ACHN (cell line): ENCODE results near the gene ASAP3.
A peak's percentile ranks its signal among the peaks of the same experiment; 100 is the strongest.
"Not testable (repeated sequence)": the region's sequence is repeated elsewhere in the genome, so short reads cannot be mapped to it uniquely, and the experiment has no call there.

Experiments used
- DNase-seq: peaks from one replicate; pipeline ENCODE4 v3.0.0-alpha.2; 2015
- in situ Hi-C: cut with HindIII; loops from 2 replicates; pipeline ENCODE4 v1.10.0; 2017; ENCODE audit warnings: low sequenced_read_pairs, low pct_ligation_motif_present, low pct_unique_long_range_greater_than_20kb

Gene ASAP3

DNA sequence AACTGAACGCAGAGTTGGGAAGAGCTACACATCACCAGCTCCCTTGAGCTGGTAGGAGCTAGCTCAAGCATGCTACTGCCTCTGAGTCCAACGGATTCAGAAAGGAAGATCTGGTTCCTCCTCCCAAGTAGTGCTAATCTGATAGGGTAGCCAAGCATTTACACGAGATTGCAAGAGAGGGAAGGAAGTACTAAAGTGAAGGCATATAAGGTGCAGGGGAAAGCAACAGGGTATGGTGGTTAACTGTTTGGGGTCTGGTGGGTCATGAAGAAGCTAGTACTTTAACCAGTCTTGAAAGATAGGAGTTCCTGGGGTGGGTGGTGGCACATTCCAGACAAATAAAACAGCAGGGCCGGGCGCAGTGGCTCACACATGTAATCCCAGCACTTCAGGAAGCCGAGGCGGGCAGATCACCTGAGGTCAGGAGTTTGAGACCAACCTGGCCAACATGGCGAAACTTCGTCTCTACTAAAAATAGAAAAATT lies 94.1 kb downstream of the ASAP3 start:
- in situ Hi-C loops: no loop called here
- DNase-seq: no peak

DNA sequence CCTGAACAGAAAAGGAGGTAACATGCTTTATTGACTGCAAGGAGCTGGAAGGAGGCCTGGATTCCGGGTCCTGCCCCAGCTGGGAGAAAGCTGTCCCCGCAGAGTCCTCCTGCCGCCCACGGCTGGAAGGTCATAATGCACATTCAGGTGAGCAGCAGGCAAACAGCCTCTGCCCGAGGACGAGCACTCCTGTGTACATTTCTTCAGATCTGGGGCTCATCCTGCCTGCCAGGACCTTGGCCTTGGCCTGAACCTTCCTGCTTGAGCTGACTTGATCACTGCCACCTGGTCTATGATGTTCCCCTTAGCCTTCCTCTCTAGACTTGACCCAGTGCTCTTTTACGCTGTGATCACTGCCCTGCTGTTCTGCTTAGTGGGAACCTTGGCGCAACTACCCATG lies 96.5 kb downstream of the ASAP3 start:
- DNase-seq: no peak

DNA sequence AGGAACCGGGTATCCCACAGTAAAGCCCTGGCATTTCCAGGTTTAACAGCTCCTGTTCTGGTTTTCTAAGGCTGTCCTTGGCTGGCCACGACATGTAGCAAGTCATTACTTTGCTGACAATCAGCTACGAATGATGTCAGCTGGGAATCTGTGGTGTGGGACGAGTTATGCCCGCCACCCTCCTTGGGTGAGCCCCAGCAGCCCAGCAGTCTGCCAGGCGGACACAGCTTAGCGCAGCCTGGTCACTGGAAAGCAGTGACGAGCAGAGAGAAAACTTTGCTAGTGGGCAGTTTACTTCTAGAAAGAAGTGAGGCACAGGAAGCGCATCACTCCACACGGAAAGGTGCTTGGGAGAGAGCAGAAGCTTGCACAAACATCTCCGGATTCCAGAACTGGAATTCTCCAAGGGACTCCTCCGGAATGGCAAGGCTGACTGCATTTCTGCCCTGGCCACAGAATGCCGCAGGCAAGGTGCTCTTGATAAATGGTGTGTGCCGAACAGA lies 98.8 kb downstream of the ASAP3 start:
- no peak for DNase-seq
- in situ Hi-C loops: no loop called here

More for the DNA sequence above, 96.5 kb downstream of the ASAP3 start:
- in situ Hi-C loops: no loop called here

DNA sequence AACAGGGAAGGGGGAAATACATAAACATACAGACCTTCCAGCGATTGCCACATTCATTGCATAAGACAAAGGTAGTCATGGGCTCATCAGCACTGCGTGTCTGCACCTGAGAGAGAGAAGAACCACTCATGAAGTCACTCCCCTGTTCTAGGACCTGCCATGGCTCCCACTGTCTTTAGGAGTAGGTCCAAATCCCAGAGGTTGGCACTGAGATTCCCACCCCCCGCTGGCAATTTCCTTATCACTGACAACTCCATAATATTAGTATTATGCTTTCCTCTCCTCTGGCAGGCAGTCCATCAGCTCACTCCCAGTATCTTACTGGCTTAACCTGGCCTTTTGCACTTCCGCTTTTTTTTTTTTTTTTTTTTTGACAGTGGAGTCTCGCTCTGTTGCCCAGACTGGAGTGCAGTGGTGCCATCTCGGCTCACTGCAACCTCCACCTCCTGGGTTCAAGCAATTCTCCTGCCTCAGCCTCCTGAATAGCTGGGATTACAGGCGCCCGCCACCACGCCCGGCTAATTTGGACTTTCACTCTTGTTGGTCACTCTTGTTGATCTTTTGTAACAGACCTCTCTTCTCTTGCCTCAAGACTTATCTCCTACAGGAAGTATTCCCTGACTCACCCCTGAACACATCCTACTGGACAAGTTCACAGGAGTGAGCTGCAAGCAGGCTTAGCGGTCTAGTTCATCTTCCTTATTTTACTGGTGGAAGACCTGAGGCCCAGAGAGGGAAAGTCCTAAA lies 99.5 kb downstream of the ASAP3 start:
- DNase-seq: peak; percentile 19
- in situ Hi-C loops: no loop called here

DNA sequence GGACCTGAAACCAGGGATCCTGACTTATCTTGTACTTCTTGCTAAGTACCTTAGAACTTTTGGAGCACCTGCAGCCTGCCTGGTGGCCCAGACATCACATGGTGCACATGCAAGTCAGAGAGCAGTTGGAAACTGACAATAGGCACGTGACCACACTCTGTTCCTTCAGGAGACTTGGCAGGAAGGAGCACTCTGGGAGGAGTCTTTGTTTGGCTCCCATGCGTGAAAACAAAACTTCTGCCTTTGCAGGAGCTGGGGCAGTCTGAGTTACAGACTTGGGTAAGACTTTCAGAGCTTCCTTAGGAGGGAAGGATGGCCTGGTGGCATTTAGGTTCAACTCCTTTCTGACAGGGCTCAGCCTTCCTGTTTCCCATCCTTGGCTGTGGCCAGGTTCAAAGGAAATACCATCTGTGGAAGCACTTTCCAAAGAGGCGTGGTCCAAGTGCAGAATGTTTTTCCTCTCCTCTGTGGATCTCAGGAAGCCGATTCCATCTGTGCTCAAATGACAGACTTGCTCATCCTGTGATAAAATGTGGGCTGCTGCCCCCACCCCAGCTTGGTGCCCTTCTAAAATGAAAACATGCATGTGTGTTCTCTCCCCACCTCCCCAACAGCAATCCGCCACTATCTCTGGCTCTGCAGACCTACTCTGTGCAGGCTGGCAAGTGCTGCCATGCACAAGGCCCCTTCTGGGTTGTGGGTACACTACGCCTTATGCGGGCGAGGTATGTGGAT lies 100.2 kb downstream of the ASAP3 start:
- DNase-seq: no peak
- in situ Hi-C loops: no loop called here

DNA sequence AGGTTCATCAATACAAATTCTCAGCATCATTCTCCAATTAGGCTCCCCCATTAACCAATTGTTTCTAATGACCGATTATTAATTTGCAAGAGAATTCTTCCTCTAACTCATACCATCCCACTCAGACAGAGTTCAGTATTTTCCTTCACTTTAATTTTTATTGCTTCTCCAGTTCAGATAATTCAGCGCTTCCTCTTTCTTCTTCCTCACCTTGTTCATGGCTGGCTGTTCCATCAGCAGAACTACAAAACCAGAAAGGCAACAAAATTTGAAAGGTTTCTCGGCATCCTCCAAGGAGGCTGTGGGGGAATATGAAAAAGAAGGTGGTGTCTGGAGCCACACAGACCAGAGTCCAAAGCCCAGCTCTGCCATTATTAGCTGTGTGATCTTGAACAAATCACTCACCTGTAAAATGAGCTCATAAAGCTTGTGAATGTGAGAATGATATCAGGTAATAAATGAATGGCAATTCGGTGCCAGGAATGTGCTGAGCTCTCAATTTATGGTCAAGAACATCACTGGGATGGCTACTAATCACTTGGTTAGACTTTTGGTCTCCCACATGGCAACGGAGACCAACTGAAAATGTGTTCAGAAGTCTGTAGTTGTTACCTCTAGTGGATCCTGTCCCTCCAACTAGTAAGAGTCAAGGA lies 102.6 kb downstream of the ASAP3 start:
- no peak for DNase-seq
- in situ Hi-C loops: no loop called here

DNA sequence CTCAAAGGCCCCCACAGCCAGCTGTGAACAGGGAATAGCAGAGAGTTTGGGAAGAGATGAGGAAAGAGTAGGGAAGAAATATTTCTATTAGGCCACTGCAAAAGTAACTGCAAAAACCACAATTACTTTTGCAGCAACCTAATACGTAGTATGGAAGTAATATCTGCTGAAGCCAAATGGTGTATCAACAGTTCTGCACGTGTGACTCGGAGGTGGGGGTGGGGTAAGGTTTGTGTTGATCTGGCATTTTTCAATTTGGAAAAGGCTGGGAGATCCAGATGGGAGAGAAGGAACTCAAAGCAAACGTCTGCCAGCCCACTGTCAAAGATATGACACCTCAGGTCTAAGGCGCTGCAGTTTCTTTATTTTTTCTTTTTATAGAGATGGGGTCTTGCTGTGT lies 103.3 kb downstream of the ASAP3 start:
- in situ Hi-C loops: no loop called here
- DNase-seq: no peak

DNA sequence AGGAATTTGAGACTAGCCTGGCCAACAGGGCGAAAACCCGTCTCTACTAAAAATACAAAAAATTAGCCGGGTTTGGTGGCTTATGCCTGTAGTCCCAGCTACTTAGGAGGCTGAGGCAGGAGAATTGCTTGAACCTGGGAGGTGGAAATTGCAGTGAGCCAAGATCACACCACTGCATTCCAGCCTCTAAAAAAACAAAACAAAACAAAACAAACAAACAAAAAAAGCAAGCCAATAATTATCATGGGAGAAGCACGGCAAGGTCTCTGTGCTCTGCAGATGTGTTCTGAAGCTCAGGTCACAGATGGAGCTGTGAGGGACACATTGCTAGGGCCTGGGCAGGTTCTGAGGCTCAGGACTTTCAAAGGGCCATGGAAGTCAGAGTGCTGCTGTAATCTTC lies 103.7 kb downstream of the ASAP3 start:
- DNase-seq, in situ Hi-C loops: not testable (repeated sequence)
